Upper lobe of left lung (tissue), 4 donors: ENCODE results near the gene YWHAB.

Source experiments
- EP300 ChIP-seq, 4 donors: sonication (generic); formaldehyde crosslinking; IDR thresholded peaks; one replicate each; pipeline ENCODE4 v1.5.1; 2017; ENCODE audit warnings: antibody characterized with exemption in 4 of 4, control low read depth in 2 of 4
- POLR2AphosphoS5 ChIP-seq, 2 donors: sonication (generic); formaldehyde crosslinking; IDR thresholded peaks; one replicate each; pipeline ENCODE4 v1.5.1; 2017; ENCODE audit warnings: antibody characterized with exemption in 2 of 2
- TF ChIP-seq, protein P1 (sequence below), 6 experiments: fragments of 450-650 bp in 4 of 6; fragments of 200-600 bp in 2 of 6; sonication (generic) in 2 of 6; IDR thresholded peaks; one replicate each; pipeline ENCODE4 v1.5.1; 2016 to 2019; ENCODE audit warnings: antibody characterized with exemption in 6 of 6

DNA sequence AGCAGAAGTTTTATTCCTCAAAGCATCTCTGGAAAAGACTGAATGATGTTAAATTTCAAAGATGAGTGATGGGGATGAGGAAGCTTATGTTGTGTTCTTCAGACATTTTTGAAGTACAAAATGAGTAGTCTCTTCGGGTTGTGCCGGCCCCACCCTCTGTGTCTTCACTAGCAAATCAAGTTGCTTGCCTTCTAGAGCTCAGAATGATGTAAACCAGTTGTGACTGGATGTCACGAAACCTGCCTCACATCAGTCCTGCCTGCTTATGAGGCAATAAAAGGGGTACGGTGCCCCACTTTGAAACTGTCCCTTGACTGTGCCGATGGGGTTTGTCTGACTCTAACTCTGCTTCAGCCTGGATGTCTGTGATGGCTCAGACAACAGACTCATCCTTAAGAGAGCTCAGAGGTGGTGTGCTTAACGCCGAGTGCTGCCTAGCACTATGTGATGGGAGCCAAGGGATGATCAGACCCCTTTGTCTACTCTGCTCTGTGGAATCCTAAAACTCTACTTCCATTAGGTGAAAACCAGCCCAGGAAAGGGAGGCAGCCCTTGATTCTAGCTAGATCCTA lies 55.7 kb downstream of the YWHAB start:
- TF ChIP-seq POLR2AphosphoS5 (IDR thresholded peaks at IDR 0.05) (no peak), EP300 (IDR thresholded peaks at IDR 0.05) (no peak)
- TF ChIP-seq, protein P1, sequence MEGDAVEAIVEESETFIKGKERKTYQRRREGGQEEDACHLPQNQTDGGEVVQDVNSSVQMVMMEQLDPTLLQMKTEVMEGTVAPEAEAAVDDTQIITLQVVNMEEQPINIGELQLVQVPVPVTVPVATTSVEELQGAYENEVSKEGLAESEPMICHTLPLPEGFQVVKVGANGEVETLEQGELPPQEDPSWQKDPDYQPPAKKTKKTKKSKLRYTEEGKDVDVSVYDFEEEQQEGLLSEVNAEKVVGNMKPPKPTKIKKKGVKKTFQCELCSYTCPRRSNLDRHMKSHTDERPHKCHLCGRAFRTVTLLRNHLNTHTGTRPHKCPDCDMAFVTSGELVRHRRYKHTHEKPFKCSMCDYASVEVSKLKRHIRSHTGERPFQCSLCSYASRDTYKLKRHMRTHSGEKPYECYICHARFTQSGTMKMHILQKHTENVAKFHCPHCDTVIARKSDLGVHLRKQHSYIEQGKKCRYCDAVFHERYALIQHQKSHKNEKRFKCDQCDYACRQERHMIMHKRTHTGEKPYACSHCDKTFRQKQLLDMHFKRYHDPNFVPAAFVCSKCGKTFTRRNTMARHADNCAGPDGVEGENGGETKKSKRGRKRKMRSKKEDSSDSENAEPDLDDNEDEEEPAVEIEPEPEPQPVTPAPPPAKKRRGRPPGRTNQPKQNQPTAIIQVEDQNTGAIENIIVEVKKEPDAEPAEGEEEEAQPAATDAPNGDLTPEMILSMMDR (IDR thresholded peaks at IDR 0.05) = no peak
